SK-N-MC (cell line): ENCODE data around the gene SOX6.

Source experiments
- EZH2 ChIP-seq: fragments of 200-600 bp; sonication (generic); IDR thresholded peaks from one replicate; pipeline ENCODE4 v1.6.1; 2017; ENCODE audit warnings: antibody characterized with exemption
- FOXP2 ChIP-seq: optimal IDR thresholded peaks from 2 replicates; pipeline ENCODE3; 2011; ENCODE audit warnings: mild to moderate bottlenecking, moderate library complexity; ENCODE audit not compliant: insufficient read depth; ENCODE audit errors: extremely low read length, control extremely low read depth
- POLR2AphosphoS5 ChIP-seq: IDR thresholded peaks from 2 replicates; pipeline ENCODE4 v1.6.1; 2012; ENCODE audit warnings: mild to moderate bottlenecking, low read depth, low read length, borderline replicate concordance

DNA sequence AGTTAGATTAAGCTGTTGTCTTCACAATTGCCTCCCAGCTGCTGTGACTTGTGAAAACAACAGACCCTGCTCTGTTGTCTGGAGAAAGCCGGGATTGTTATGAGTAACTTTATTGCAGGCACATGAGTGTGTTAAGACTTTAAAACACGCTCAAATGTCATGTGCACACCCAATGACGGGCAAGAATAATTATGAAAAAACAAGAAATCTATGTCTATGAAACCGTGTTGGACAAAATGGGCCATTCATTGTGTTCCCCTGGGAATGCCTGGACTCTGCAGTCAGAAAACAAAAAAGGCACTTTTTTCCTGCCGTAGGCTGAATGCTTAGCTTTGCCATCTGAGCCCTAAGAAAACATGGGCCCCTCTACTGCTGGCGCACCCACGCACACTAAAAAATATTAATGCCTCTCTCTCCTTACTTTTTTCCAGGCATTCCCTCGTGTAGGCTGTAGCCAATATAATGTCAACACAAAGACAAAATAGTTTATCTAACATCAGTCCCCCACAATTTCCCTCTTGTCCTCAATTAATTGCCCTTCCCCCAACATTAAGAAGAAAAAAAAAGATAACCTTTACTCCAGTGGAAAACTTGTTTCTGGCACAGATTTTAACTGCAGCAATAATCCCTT, 207.9 kb downstream of the SOX6 start:
- TF ChIP-seq EZH2 = no peak
- TF ChIP-seq POLR2AphosphoS5 = peak; percentile 26
- TF ChIP-seq FOXP2 = no peak
